NCI-H1105 (cell line): ENCODE measurements around the gene HEPACAM2.

ENCODE experiments used
- DNase-seq: peaks from one replicate; lab custom pipeline; 2025; lab: John Stamatoyannopoulos, UW

HEPACAM2 gene

DNA sequence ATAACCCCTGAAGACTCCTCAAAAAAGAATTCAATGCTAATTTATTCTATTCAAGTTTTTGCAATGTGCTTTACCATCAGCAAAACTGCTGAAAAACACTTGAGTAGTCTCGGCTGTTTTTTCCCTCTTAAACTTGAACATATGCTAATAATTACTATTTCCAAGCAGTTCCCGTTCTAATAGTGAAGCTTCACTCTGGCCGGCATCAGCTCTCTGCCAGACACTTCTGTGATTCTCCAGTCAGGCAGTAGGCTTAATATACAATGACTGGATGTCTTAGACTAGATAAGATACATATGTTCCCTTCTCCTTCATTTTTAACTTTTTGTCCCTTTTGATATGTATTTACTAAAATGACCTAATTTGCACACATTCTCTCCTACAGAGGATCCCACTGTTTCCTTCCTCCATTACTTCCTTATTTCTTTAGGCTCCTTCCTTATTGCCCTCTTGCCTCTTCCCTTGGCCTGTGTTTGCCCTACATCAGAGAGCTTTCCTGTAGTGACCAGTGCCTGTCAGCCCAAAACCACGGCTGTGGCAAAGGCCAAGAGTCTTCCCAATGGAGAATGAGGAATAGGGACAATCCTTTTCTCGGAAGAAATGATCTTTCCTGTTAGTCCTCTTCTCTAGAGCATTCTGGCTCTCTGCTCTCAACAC, 23.5 kb downstream of the HEPACAM2 start:
- no peak for DNase-seq

DNA sequence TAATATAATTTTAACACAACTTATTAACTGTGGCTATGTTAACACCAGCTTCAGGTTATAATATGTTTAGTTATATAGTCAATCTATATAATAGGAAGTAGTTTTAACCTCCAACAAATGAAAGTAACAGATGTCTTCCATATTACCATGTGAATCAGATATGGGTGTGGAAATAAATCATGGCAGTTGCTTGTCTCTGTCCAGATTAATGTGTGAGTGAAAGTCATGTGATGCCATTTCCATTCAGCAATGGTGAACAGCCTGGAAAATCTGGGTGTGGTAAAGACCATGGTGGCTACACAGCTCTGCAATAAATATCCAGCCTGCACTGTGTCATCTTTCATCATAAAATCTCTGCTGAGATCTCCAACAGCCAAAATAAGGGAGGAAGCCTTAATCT, 27.8 kb downstream of the HEPACAM2 start:
- no peak for DNase-seq

DNA sequence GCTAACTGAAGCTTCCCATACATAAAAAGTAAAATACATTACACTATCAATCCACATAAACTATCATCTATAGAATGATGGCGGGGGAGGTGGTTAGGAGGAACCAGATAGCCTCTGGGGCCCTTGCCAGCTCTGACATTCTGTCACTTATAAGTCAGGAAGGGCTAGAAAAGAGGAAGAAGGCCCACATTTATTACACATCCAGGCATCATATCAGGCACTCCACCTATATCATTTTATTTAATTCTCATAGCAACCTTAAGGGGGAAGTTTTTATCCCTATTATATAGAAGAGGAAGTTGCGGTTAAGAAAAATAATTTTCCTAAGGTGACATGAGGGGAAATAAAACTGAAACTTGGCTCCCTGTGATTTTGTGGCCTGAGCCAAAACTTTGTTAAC, 29.9 kb downstream of the HEPACAM2 start:
- no peak for DNase-seq

DNA sequence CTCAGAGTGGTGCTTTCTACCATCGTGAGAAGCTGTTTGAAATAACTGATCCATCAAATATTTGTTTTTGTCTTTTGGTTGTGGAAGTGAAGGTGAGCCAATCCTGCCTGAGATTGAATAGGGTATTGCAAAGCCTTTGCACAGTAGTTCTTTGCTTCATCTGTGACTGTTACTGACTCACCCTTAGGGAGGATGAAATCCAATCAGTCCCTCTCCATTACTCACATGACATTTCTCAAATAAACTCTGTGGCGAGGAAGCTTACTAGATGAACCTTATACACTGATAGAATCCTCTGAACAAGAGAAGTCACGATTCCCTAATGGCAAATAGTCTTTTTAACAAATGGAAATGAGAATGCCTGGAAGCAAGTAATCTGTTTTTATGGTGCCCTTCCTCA, 31.9 kb downstream of the HEPACAM2 start:
- DNase-seq: no peak

DNA sequence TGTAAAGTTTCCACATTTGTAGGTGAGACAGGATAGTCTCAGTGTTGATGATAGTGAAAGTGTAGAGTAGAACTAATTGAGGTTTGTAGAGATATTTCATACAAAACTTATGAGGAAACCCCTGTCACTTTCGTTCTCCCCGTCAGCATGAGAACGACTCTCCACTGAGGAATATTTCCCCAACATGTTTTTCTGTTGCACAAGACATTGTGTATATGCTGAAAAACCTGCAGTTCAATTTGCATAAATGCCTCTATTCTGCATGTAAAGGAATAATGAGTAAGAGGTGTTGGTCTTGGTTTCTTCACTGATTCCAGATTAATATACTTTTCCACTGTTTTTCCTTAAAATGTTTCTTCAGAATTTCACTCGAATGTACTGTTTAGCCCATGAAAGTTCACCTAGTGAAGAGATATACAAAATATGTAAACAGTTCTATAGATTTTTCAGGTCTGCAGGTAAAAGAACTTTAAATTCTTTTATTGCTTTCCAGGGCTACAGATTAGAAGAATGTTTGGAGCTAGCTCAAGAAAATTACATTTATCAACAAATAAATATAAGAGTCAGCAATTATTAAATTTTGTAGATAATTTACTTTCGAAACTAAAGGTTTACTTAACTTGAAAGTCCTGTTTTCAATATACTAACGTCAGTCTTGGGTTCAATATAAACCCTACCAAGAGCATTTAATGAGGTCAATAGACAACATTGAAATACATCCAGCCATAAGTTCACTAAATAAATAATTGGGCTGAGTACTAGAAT, 37.2 kb downstream of the HEPACAM2 start:
- no peak for DNase-seq

DNA sequence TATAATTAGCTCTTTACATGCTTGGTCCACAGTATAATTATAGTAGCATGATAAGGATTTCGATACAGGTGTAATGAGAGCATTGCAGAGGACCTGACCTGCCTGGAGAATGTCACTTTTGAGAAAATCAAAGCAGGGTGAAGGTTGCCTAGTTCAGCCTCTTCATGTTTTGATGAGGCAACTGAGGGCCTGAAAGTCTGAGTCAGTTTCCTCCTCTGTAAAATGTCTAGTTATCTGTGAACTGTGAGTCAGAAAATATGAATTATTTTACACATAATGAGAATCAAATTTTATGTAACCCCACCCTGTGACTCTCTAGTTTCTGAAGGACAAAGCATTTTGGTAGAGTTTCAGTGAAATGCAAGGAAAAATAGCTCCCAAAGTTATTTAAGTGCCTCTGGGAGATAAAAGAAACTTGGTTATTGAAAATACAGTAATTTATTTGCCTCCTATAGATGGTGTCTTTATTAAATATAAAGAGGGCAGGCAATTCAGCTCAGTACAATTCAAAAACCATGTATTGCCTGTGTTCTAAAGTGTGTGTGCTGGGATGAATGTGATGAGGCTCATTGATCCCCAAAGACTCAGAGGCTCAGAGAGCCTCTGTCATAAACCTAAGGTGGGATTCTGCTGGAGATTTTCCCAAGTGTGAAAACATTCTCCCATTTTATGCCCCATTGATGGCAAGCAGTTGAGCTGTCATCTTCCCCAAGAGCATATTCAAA, 40.8 kb downstream of the HEPACAM2 start:
- DNase-seq: no peak

DNA sequence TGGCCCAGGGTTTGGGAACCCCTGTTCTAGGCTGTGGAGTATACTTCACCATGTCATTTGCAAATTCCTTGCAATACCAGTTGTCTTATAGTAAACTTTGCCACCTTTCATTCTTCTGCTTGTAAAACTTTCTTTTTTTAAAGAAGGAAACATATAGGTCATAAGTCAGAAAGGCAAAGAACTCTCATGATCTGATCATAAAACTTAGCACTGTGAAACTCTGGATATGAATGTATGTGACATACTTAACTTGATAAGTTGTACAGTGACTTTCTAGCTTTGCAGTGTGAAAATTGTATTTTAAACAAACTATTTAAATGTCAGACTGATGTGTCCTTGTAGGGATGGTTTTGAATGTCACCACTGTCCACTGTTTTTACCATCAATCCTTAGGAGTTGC, 47.1 kb downstream of the HEPACAM2 start:
- no peak for DNase-seq

DNA sequence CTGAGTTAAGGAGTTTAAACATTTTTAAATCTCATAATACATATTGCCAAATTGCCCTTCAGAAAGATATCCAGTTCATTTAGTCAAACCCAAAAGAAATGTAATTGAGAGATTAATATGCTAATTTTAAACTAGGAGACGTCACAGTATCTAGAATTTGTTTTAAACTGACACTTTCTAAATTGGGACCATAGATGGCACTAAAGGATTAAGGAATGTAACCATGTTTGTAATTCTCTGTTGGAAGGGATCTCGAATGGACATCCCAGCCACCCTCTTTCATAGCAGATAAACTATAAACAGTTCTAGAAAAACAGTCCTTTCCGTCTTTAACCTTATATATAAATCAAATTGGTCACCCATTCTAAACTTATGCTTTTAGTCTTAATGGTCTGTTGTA, 48.1 kb downstream of the HEPACAM2 start:
- peak; percentile 2 for DNase-seq

DNA sequence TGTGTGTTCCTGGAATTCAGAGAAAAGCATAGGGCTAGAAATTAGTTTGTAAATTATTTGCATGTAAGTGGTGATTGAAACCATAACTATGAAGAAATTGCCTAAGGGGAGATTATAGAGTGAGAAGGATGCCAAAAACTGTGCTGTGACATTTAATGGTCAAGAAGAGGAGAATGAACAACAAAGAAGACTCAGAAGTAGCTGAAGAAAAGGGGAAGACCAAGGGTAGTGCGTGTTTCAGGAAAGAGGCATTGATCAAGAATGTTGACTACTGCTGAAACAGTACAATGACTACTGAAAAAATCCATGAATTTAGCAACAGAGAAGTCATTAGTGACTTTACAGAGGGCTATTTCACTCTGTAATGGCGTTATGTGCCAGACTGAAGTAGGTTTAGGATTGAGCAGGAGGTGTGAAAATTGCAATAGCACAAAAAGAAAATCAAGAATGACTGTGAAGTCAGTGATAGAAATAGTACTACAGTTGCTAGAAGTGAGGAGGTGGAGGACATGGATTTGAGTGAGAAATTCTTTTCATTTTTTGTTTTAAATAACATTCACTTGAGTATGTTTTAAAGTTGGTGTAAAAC, 49.2 kb downstream of the HEPACAM2 start:
- DNase-seq: no peak

DNA sequence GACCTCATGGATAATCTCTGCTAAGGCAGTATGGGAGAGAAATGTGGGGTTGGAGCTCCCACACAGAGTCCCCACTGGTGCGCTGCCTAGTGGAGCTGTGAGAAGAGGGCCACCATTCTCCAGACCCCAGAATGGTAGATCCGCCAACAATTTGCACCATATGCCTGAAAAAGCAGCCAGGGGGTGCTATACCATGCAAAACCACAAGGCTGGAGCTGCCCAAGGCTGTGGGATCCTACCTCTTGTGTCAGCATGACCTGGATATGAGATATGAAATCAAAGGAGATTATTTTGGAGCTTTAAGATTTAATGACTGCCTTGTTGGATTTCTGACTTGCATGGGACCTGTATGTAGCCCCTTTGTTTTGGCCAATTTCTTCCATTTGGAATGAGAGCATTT, 51.0 kb downstream of the HEPACAM2 start:
- DNase-seq: no peak

DNA sequence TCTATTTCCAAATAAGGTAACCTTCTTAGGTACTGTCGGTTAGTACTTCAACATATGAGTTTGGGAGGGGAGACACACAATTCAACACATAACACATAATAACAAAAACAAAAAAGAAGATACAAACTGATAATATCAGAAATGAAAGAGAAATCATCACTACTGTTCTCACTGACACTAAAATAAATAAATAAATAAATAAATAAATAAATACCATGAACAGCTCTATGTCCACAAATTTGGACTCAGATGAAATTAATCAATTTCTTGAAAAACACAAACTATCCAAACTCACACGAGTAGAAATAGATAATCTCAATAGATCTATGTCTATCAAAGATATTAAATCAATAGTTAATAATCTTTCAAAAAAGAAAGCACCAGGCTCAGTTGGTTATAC, 53.6 kb downstream of the HEPACAM2 start:
- DNase-seq: no peak

DNA sequence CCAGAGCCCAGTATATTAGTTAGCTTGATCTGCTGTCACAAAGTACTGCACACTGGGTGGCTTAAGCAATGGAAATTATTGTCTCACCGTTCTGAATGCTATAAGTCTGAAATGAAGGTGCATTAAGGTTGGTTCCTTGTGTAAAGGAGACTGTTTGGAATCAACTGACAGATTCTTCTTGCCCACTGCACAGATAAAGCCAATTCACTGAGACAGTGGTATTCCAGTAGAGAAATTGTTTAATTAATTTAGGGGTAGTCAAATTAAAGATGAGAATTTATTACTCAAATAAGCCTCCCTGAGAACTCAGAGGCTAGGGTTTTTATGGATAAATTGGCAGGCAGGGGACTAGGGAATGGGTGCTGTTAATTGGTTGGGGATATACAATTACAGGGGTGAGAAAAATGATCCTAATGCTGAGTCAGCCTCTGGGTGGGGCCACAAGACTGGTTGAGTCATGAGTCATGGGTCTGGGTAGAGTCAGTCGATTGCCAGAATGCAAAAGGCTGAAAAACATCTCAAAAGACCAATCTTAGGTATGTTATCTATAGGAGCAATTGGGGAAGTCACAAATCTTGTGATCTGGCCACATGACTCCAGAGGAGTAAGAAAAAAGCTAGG, 54.6 kb downstream of the HEPACAM2 start:
- DNase-seq: no peak

DNA sequence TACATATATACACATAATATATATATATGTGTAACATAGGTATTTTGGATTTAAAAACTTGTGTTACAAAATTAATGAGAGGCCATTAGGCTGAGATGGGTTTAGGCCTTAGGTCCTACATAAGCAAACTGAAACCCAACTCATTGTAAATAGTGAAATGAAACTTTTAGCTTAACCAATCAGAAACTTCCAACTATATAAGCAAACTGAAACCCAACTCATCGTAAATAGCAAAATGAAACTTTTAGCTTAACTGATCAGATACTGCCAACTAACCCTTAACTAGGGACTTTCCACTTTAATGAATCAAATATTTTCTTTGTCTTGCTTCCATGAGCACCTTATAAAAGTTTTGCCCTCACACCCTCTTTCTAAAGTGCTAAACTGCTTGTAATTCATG, 60.8 kb downstream of the HEPACAM2 start:
- no peak for DNase-seq

DNA sequence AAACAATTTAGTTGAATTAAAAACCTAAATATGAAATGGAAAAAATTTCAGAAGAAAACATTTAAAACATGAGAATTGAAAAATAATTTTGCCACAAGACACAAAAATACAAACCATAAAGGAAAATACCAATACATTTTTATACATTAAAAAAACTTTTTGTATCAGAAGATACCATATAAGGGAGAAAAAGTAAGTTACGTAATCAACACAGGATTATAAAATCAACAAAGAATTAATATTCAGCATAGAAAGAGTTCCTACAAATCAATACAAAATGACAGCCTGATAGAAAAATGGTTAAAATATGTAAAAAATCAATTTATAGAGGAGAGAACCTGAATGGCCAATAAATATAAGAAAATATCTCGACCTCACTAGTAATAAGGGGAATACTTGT, 61.5 kb downstream of the HEPACAM2 start:
- no peak for DNase-seq

DNA sequence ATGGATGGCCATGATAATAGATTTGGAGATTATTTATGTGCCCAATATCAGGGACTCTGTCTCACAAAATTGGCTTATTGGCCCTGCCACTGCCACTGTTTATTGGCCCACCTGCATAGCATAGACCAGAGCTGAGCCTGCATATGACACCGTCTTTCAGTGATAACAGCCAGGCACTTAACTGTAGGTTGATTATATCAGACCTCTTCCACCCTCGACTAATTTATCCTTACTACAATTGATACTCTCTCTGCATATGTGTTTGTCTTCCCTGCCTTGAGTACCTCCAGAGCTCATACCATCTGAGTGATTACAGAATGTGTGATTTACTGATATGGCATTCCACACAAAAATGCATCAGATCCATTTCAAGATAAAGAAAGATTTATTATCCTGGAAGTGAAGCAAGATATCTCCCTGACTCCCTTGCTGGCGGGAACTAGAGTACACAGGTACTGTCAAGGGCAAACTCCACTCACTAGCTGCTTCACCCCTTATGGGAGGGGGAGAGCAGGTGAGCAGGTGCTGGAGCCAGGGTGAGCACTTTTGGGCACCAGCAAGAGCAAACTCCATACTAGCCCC, 65.0 kb downstream of the HEPACAM2 start:
- no peak for DNase-seq

DNA sequence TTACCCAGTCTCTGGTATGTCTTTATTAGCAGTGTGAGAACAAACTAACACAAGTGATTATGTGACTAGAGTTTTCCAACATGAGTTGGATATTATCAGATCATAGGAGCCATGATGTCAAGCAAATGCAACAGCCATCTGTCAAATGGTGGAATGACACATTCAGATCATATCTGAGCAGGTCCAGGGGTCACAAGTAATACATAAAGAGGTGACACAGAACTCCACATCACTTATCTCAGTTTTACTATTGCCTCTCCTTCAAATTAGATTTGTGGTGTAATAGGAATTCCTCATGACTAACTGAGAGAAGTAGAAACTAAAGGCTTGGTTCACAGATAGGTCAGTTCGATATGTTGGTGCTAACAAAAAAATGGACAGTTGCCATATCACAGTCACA, 65.9 kb downstream of the HEPACAM2 start:
- DNase-seq: no peak

DNA sequence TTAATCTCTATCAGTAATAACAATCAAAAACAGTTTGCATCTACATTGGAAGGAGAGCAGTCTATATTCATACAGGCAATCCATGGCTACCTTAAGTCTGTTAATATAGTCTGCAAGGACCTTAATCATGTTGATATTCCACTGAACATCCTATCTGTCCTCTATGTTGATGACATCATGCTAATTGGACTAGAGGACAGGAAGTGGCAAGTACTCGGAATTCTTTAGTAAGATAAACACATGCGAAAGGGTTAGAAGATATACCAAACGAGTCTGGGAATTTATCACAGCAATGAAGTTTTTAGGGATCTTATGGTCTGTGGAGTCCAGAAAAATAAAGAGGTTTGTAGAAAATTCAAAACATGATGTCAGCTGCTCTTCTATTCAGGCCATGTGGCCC, 66.8 kb downstream of the HEPACAM2 start:
- no peak for DNase-seq

DNA sequence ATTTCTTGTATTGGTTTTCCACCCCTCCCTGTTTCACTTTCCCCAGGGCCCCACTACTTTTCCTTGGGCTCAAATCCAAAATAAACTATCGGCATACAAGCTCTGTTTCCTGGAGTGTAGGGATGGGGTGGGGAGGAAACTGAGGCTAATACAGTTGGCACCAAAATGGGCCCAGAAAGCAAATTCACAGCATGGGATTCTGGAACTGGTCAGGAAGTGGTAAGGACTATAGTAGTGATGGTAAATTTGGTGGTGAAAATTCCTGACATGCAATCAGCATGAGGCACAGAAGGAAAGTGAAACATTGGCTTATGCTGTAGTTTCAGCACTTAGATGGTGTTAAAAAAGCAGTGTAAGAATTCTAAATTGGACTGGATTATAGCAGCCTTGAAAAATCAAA, 69.4 kb downstream of the HEPACAM2 start:
- DNase-seq: no peak

DNA sequence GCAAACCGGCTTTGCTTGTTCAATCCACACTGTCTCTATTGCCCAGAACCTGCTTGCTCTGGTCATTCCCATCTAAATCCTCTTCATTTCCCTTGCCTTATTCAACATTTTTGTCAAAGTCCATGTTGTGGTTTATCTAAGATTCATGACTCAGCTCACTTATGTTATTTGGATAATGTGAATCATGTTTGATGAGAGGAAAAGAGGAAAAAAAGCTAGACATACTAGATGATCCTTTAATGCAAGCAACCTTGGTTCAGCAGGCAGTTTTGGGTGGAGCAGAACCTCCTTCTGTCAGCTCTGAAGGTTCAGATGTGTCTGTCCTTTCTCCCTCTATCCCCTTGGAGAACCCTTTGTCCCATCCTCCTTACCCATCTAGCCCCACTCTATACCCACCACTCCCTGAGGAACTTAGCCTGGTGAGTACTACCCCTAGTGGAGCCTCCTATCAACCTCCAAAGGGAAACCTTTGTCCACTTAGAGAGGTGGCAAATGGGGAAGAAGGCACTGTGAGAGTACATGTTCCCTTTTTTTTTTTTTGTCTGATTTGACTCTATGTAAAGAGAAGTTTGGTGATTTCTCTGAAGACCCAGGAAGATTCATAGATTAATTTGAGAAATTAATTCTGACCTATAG, 76.0 kb downstream of the HEPACAM2 start:
- DNase-seq: no peak

DNA sequence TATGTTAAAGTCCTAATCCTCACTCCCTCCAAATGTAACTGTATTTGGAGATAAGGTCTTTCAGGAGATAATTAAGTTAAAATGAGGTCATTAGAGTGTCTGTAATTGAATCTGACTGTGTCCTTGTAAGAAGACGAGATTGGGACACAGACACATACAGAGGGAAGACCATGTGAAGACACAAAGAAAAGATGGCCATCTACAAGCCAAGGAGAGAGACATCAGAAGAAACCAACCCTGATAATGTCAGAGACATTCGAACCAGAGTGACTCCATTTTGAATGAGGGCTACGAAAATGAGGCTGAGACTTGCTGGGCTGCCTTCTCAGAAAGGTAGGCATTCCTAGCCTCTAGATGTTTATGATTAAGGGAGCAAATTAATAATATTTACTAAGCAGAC, 77.5 kb downstream of the HEPACAM2 start:
- no peak for DNase-seq

DNA sequence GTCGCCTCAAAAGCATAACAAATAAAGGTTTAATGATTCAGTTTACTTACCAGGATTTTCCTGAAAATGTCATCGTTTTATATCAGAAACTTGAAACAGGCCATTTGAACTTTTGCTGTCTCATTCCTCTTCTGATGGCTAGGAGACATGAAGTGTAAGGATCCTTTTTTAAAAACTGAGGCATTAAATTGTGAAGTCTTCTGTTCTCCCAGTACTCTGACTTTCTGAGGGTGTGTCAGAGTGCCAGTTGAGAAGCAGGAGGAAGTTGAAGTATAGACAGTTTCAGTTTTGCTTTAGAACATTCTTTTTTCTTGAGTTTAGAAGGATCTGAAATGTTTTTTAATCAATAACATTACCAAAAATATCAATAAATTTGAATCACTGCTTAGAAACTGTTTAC, 78.1 kb downstream of the HEPACAM2 start, which contains the start of gene SAMD9L:
Gene SAMD9L (minus strand): TSS at position 242 of the 400 bp plus-strand sequence. CDS start 12,414 bp downstream, outside the sequence.
- DNase-seq: no peak
